Spleen (tissue), 11 donors: Measurements from ENCODE around the gene ERICH4. TPM values are rescaled to one million over a fixed set of nuclear protein-coding genes. Genes with fewer than 3 reads are reported as not detected.
A peak's percentile ranks its signal among the peaks of the same experiment; 100 is the strongest.

Experiments used
- DNase-seq: peaks from one replicate; pipeline ENCODE4 v3.0.0-alpha.2; 2020
- H3K27ac ChIP-seq, 8 donors: fragments of 200-600 bp; sonication (generic) in 7 of 8; 1 replicate in 4 of 8; 2 replicates in 4 of 8; pipeline versions ENCODE4 v1.5.0 to v1.8.0; 2016 to 2021; ENCODE audit warnings: inconsistent platforms in 4 of 8, mild to moderate bottlenecking in 4 of 8, moderate library complexity in 1 of 8
- H3K27me3 ChIP-seq, 7 donors: fragments of 200-600 bp; sonication (generic) in 6 of 7; replicated peaks in 1 of 7; 1 replicate in 4 of 7; 2 replicates in 3 of 7; pipeline versions ENCODE4 v1.5.0 to v1.8.0; 2016 to 2021; ENCODE audit warnings: inconsistent platforms in 3 of 7, mild to moderate bottlenecking in 1 of 7
- H3K36me3 ChIP-seq, 6 donors: fragments of 200-600 bp; sonication (generic) in 5 of 6; 1 replicate in 4 of 6; 2 replicates in 2 of 6; pipeline versions ENCODE4 v1.5.0 to v1.8.0; 2016 to 2021; ENCODE audit warnings: inconsistent platforms in 2 of 6
- H3K4me1 ChIP-seq, 6 donors: fragments of 200-600 bp; sonication (generic) in 5 of 6; 1 replicate in 3 of 6; 2 replicates in 3 of 6; pipeline versions ENCODE4 v1.5.0 to v1.8.0; 2016 to 2021; ENCODE audit warnings: inconsistent platforms in 3 of 6
- H3K4me3 ChIP-seq, 8 donors: fragments of 200-600 bp; sonication (generic) in 7 of 8; 1 replicate in 4 of 8; 2 replicates in 4 of 8; pipeline versions ENCODE4 v1.5.0 to v1.8.0; 2016 to 2021; ENCODE audit warnings: inconsistent platforms in 4 of 8, mild to moderate bottlenecking in 4 of 8, moderate library complexity in 2 of 8
- H3K9me3 ChIP-seq, 8 donors: fragments of 200-600 bp; sonication (generic) in 7 of 8; 1 replicate in 4 of 8; 2 replicates in 4 of 8; pipeline versions ENCODE4 v1.5.0 to v1.8.0; 2016 to 2021; ENCODE audit warnings: inconsistent platforms in 4 of 8
- CTCF ChIP-seq, 11 experiments: fragments of 200-600 bp in 7 of 11; fragments of 450-650 bp in 4 of 11; sonication (generic) in 4 of 11; IDR thresholded peaks in 8 of 11; conservative IDR thresholded peaks in 3 of 11; 1 replicate in 7 of 11; 2 replicates in 4 of 11; pipeline versions ENCODE4 v1.4.0 to v1.8.0; 2016 to 2021; ENCODE audit warnings: antibody characterized with exemption in 11 of 11, inconsistent platforms in 4 of 11, mild to moderate bottlenecking in 1 of 11
- POLR2A ChIP-seq, 3 donors: fragments of 450-650 bp; IDR thresholded peaks; one replicate each; pipeline ENCODE4 v1.5.1; 2017; ENCODE audit warnings: antibody characterized with exemption in 3 of 3, mild to moderate bottlenecking in 1 of 3
- POLR2AphosphoS5 ChIP-seq, 3 donors: sonication (generic); formaldehyde crosslinking; IDR thresholded peaks; one replicate each; pipeline ENCODE4 v1.5.1; 2017; ENCODE audit warnings: antibody characterized with exemption in 3 of 3
- WGBS, 5 donors: extraction: QIAGEN DNeasy Blood & Tissue Kit in 3 of 5; methylation state at CpG; one replicate each; pipeline versions ENCODE4 v1.1.5 to v1.1.7; 2013 to 2018; 5-methylcytosine and 5-hydroxymethylcytosine counted together
- intact Hi-C: fragments of 100-400 bp; cut with DNase I; formaldehyde crosslinking; loops from one replicate; pipeline ENCODE4 v1.15.0; 2023; ENCODE audit warnings: low total_unique reads
- polyA plus RNA-seq, 3 donors: library from polyadenylated mRNA; stranded (reverse); fragments of 200-250 nt; gene quantifications; one replicate each; pipeline ENCODE4 v1.2.1, GENCODE V29; 2013
- total RNA-seq, 7 donors: library from RNA; depleted of rRNA in 3 of 7; stranded (reverse); fragments of >200 nt in 3 of 7; fragmentation: NEBNext Ultra II Directional in 4 of 7; extraction: Animal tissue kit (Norgen Biotek cat#: 25700) in 4 of 7; gene quantifications; one replicate each; pipeline versions ENCODE4 v1.1.0 to v1.2.1, GENCODE V29; 2016 to 2021
- donor health status: healthy with polysubstance abuse.
- donor health status: DM: no; HTN: no; CAD: no; lungs with moderate emphysema.
- donor health status: DM: no; HTN: no; CAD: no.
- donor health status: Bipolar disorder and iron deficiency.
- donor health status: healthy.
- donor health status: DM: no; HTN: no; CAD: no.
- donor health status: DM: yes; HTN: yes; CAD: no.

ERICH4 gene
- total and polyA plus RNA-seq, 10 donors: 0.65 TPM; not detected in 9

- Histone ChIP-seq H3K27me3 (no peaks in the 10 kb centered on the region), H3K9me3 (no peaks in the 10 kb centered on the region), H3K4me3 (no peak overlapping the region), H3K27ac (peak overlapping the region; percentile 57 to 88 (median 72)), H3K4me1 (peaks cover 4 to 98% (median 48%) of the 10 kb centered on the region in 6 donors), H3K36me3 (peaks cover 0 to 51% (median 40%) of the 10 kb centered on the region in 6 donors)
- DNase-seq: no peak
- intact Hi-C loops: no loop called here
- 88 to 93% (median 91%) methylated on average over 23 of the region's 23 CpGs for WGBS, 5 donors
- no peak for TF ChIP-seq CTCF (IDR thresholded peaks at IDR 0.05 in 8 of 11, conservative IDR thresholded peaks at IDR 0.05 in 3 of 11)
- TF ChIP-seq POLR2AphosphoS5 (IDR thresholded peaks at IDR 0.05): peak in 1 of 3 donors; percentile 15
- TF ChIP-seq POLR2A (IDR thresholded peaks at IDR 0.05): no peak
These were observed 32.5 kb upstream of the ERICH4 start for GRCh38 chr19:41410336-41411054.

- DNase-seq: no peak
- peak overlapping the region in 1 of 8 donors; percentile 88 for H3K27ac ChIP-seq
- H3K9me3 ChIP-seq: no peaks in the 10 kb centered on the region
- no peak overlapping the region for H3K4me3 ChIP-seq
- intact Hi-C loops: no loop called here
- 69 to 91% (median 81%) methylated on average over 8 to 9 of the region's 9 CpGs for WGBS, 5 donors
- H3K36me3 ChIP-seq: peaks cover 0 to 59% (median 44%) of the 10 kb centered on the region in 6 donors
- peaks cover 0 to 95% (median 42%) of the 10 kb centered on the region in 6 donors for H3K4me1 ChIP-seq
- no peaks in the 10 kb centered on the region for H3K27me3 ChIP-seq
- no peak for TF ChIP-seq CTCF (IDR thresholded peaks at IDR 0.05 in 8 of 11, conservative IDR thresholded peaks at IDR 0.05 in 3 of 11)
- no peak for TF ChIP-seq POLR2AphosphoS5 (IDR thresholded peaks at IDR 0.05)
- TF ChIP-seq POLR2A (IDR thresholded peaks at IDR 0.05): no peak
These were observed 31.6 kb upstream of the ERICH4 start for GRCh38 chr19:41411100-41411967.

GRCh38 chr19:41411968-41412265 lies 31.0 kb upstream of the ERICH4 start:
- 76 to 92% (median 84%) methylated on average over 10 to 11 of the region's 11 CpGs for WGBS, 5 donors
- DNase-seq: no peak
- Histone ChIP-seq H3K9me3 (no peaks in the 10 kb centered on the region), H3K27ac (no peak overlapping the region), H3K27me3 (no peaks in the 10 kb centered on the region), H3K4me3 (no peak overlapping the region), H3K4me1 (peaks cover 0 to 93% (median 39%) of the 10 kb centered on the region in 6 donors), H3K36me3 (peaks cover 0 to 65% (median 50%) of the 10 kb centered on the region in 6 donors)
- intact Hi-C loops: no loop called here
- TF ChIP-seq POLR2A (IDR thresholded peaks at IDR 0.05) (no peak), POLR2AphosphoS5 (IDR thresholded peaks at IDR 0.05) (peak in 1 of 3 donors; percentile 28)

GRCh38 chr19:41412953-41413352 lies 30.0 kb upstream of the ERICH4 start:
- no peaks in the 10 kb centered on the region for H3K9me3 ChIP-seq
- no peaks in the 10 kb centered on the region for H3K27me3 ChIP-seq
- H3K36me3 ChIP-seq: peaks cover 0 to 76% (median 54%) of the 10 kb centered on the region in 6 donors
- no peak for TF ChIP-seq POLR2A (IDR thresholded peaks at IDR 0.05)
- TF ChIP-seq POLR2AphosphoS5 (IDR thresholded peaks at IDR 0.05): no peak
- TF ChIP-seq CTCF (IDR thresholded peaks at IDR 0.05 in 8 of 11, conservative IDR thresholded peaks at IDR 0.05 in 3 of 11): no peak
- peaks cover 0 to 87% (median 34%) of the 10 kb centered on the region in 6 donors for H3K4me1 ChIP-seq
- H3K4me3 ChIP-seq: no peak overlapping the region
- 91 to 98% (median 92%) methylated on average over 5 of the region's 5 CpGs for WGBS, 5 donors
- intact Hi-C loops: no loop called here
- no peak for DNase-seq
- H3K27ac ChIP-seq: peak overlapping the region in 1 of 8 donors; percentile 35
